ENCODE measurements around the gene IQSEC2. TPM values are rescaled to one million over a fixed set of nuclear protein-coding genes. Genes with fewer than 3 reads are reported as not detected.

IQSEC2 gene
- total RNA-seq, 4 donors from 2014 or later, result 12.0 to 24.8 (median 20.0) TPM

- WGBS, result 20% methylated on average over 7 of the region's 11 CpGs
- Histone ChIP-seq H3K4me1 (peaks cover 35 to 43% (median 39%) of the 10 kb centered on the region in 4 donors), H3K27me3 (no peaks in the 10 kb centered on the region), H3K36me3 (no peaks in the 10 kb centered on the region), H3K27ac (replicated peaks in 1 of 4) (peak overlapping the region; percentile 66 to 76 (median 69)), H3K4me3 (peak overlapping the region in 1 of 4 donors; percentile 31), H3K9me3 (no peaks in the 10 kb centered on the region)
- no peak for TF ChIP-seq EP300 (IDR thresholded peaks at IDR 0.05)
- TF ChIP-seq POLR2A (IDR thresholded peaks at IDR 0.05; ENCODE audit: low read depth), result no peak
- no peak for TF ChIP-seq POLR2AphosphoS5 (IDR thresholded peaks at IDR 0.05)
- no peak for DNase-seq (ENCODE audit: extremely low spot score)
- intact Hi-C loops (cut with DNase I), result no loop called here
Measured at GRCh38 chrX:53287493-53288138, 6.2 kb upstream of the IQSEC2 start.

GRCh38 chrX:53286171-53286570 lies 4.8 kb upstream of the IQSEC2 start:
- intact Hi-C loops (cut with DNase I), result no loop called here
- no peak overlapping the region for H3K27ac ChIP-seq (replicated peaks in 1 of 4)
- 72% methylated on average over 3 of the region's 3 CpGs for WGBS

GRCh38 chrX:53285591-53285990 lies 4.2 kb upstream of the IQSEC2 start:
- TF ChIP-seq CTCF (IDR thresholded peaks at IDR 0.05) (no peak), POLR2A (IDR thresholded peaks at IDR 0.05; ENCODE audit: low read depth) (no peak), POLR2AphosphoS5 (IDR thresholded peaks at IDR 0.05) (no peak), EP300 (IDR thresholded peaks at IDR 0.05) (no peak)
- DNase-seq (ENCODE audit: extremely low spot score), result no peak
- H3K9me3 ChIP-seq, result no peaks in the 10 kb centered on the region
- H3K4me3 ChIP-seq, result no peak overlapping the region
- H3K36me3 ChIP-seq, result no peaks in the 10 kb centered on the region
- no peaks in the 10 kb centered on the region for H3K27me3 ChIP-seq
- H3K4me1 ChIP-seq, result peaks cover 43 to 63% (median 58%) of the 10 kb centered on the region in 4 donors
- no peak overlapping the region for H3K27ac ChIP-seq (replicated peaks in 1 of 4)
- 68% methylated on average over 3 of the region's 3 CpGs for WGBS
- intact Hi-C loops (cut with DNase I), result no loop called here

More at GRCh38 chrX:53286171-53286570, 4.8 kb upstream of the IQSEC2 start:
- Histone ChIP-seq H3K4me3 (no peak overlapping the region), H3K36me3 (no peaks in the 10 kb centered on the region), H3K27me3 (no peaks in the 10 kb centered on the region), H3K4me1 (peaks cover 43 to 57% (median 52%) of the 10 kb centered on the region in 4 donors), H3K9me3 (no peaks in the 10 kb centered on the region)
- DNase-seq (ENCODE audit: extremely low spot score), result no peak
- TF ChIP-seq CTCF (IDR thresholded peaks at IDR 0.05), result no peak
- TF ChIP-seq POLR2A (IDR thresholded peaks at IDR 0.05; ENCODE audit: low read depth), result no peak
- TF ChIP-seq EP300 (IDR thresholded peaks at IDR 0.05), result no peak
- TF ChIP-seq POLR2AphosphoS5 (IDR thresholded peaks at IDR 0.05), result no peak

- DNase-seq (ENCODE audit: extremely low spot score), result no peak
- no peaks in the 10 kb centered on the region for H3K9me3 ChIP-seq
- peaks cover 43 to 70% (median 65%) of the 10 kb centered on the region in 4 donors for H3K4me1 ChIP-seq
- no peaks in the 10 kb centered on the region for H3K27me3 ChIP-seq
- peak overlapping the region in 1 of 4 donors; percentile 10 for H3K27ac ChIP-seq (replicated peaks in 1 of 4)
- H3K36me3 ChIP-seq, result no peaks in the 10 kb centered on the region
- intact Hi-C loops (cut with DNase I), result no loop called here
- no peak overlapping the region for H3K4me3 ChIP-seq
- 30% methylated on average over 7 of the region's 8 CpGs for WGBS
- TF ChIP-seq EP300 (IDR thresholded peaks at IDR 0.05), result no peak
- peak; percentile 72 to 79 (median 73) for TF ChIP-seq CTCF (IDR thresholded peaks at IDR 0.05)
Measured at GRCh38 chrX:53284684-53285447, 3.5 kb upstream of the IQSEC2 start.

- no peak overlapping the region for H3K27ac ChIP-seq (replicated peaks in 1 of 4)
- no peak for TF ChIP-seq POLR2A (IDR thresholded peaks at IDR 0.05; ENCODE audit: low read depth)
- no peak for DNase-seq (ENCODE audit: extremely low spot score)
- no peaks in the 10 kb centered on the region for H3K27me3 ChIP-seq
- no peaks in the 10 kb centered on the region for H3K9me3 ChIP-seq
- H3K36me3 ChIP-seq, result no peaks in the 10 kb centered on the region
- peaks cover 43 to 75% (median 69%) of the 10 kb centered on the region in 4 donors for H3K4me1 ChIP-seq
- 69% methylated on average over 3 of the region's 3 CpGs for WGBS
- H3K4me3 ChIP-seq, result no peak overlapping the region
- intact Hi-C loops (cut with DNase I), result no loop called here
Measured at GRCh38 chrX:53283567-53283966, 2.2 kb upstream of the IQSEC2 start.

Data from esophagus muscularis mucosa (tissue), 4 donors.